ENCODE results near the gene IRF2. TPM values are rescaled to one million over a fixed set of nuclear protein-coding genes. Genes with fewer than 3 reads are reported as not detected.
A peak's percentile ranks its signal among the peaks of the same experiment; 100 is the strongest.

The IRF2 gene
- total RNA-seq, 1 donor from 2014 or later, result 27.0 TPM

DNA sequence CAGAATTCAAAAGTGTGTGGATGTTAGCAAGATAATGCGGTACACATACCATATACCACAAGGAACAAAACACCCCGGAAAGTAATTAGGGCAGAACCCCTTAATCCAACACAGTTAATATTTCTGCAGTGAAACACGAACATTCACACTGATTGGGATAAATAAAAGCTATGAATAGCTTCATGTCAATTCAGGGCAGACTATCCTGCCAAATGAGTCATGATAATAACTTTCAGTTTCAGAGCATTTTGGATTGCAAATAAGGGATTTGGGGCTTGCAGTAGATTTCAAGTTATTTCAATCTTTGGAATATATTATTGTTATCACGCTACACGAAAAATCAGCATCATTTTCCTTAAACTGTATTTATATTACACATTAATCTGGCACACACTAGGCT is 24.3 kb downstream of the IRF2 start:
- DNase-seq, result peak; percentile 71

- DNase-seq, result peak; percentile 60
These were observed 25.5 kb downstream of the IRF2 start for GRCh38 chr4:184448821-184449220.

- DNase-seq, result no peak
These were observed 26.2 kb downstream of the IRF2 start for GRCh38 chr4:184448141-184448540.

GRCh38 chr4:184447664-184448063 is 26.7 kb downstream of the IRF2 start:
- DNase-seq, result no peak

GRCh38 chr4:184446132-184446658 is 28.2 kb downstream of the IRF2 start:
- no peak for DNase-seq

- no peak for DNase-seq
These were observed 29.4 kb downstream of the IRF2 start for GRCh38 chr4:184444953-184445309.

DNA sequence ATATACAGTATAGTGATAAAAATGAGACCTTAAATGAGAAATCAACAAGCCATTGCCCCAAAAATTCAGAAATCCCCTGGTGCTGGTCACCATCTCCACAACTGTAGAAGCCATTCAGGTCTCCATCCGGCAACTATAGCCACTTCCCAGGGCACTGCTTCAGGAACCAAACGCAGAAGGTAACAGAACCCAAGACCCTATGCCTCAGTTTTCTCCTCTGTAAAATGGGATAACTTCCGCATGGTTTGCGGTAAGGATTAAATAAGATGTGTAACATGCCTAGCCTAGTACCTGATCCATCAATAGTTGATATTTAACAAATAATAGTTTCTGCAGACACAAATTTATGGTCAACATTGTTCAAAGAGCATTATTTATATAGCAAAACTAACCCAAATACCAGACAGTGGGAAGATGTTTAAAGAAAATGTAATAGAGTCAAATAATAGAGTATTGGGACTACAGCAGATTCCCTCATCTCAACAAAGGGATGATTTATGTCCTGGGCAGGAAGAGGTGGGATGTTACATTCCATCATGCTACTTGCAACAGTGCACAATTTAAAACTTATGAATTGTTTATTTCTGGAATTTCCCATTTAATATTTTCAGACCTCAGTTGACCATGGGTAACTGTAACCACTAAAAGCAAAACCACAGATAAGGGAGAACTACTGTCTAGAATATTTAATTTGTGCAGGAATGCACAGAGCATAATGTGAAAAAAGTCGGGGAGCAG is 30.0 kb downstream of the IRF2 start:
- DNase-seq, result no peak

- DNase-seq, result no peak
These were observed 31.0 kb downstream of the IRF2 start for GRCh38 chr4:184443318-184443717.

DNA sequence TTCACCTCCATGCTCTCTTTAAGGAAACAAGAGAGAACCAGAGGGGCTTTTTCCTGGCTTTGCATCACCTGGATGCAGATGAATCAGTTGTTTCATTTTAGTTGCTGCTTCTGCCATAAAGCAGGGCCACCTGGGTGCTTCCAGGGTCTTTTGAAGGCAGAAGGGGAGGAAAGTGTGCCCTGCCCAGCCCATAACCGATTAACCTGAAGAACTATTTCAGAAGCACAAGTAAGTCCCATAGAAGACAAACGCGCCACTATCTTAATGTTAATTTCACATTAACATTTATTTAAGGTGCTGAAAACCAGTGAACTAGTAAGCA is 32.1 kb downstream of the IRF2 start:
- DNase-seq, result no peak

- DNase-seq, result no peak
These were observed 32.7 kb downstream of the IRF2 start for GRCh38 chr4:184441461-184442313.

DNA sequence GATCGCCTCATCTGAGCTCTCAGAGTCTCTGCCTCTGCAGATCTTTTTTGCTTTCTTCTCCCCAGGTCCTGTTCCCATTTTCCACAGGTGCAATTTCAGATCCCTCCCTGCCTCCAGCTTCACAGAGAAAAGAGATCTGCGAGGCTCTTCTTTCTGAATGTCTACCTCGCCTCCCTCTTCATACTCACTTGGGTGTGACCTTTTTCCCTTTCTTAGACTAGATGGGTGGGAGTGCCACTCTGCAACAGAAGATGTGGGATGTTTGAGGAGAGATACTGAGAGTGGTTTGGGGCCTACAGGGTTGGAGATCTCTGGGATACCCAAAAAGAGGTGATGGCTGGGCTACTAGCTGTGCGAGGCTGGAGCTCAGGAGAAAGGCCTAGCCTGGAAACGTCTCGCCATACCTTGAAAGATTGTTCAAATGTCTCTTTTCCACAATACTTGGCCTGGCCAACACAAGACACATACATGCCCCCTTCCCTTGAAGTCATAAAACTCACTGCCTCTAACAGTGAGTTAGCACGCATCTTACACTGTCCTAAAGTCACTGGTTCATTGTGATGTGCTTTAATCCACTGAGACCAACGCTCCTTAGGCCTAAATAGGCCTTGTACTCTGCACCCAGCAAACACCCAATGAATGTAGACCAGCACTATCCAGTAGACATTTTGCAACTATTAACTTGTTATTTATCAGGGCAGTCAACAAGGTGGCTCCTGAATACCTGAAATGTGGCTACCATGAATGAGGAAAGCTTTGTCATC is 33.6 kb downstream of the IRF2 start:
- no peak for DNase-seq

GRCh38 chr4:184439856-184440594 is 34.3 kb downstream of the IRF2 start:
- DNase-seq, result no peak

GRCh38 chr4:184439386-184439785 is 35.0 kb downstream of the IRF2 start:
- DNase-seq, result no peak

DNA sequence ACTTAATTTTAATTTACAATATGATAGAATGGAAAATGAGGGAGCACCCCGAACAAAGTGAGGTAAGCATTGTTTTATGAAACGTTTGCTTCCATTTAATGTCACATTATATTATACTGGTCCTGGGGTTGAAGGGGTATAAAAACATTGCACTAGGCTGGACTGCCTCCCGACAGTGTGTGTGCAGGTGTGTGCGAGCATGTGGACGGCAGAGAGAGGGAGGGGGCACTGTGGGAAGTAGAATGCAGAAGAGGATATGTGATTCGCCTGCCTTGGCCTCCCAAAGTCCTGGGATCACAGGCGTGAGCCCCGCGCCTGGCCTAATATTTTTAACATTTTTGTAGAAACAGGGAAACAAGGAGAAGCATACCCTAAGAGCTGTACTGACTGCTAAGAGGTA is 36.0 kb downstream of the IRF2 start:
- no peak for DNase-seq

DNA sequence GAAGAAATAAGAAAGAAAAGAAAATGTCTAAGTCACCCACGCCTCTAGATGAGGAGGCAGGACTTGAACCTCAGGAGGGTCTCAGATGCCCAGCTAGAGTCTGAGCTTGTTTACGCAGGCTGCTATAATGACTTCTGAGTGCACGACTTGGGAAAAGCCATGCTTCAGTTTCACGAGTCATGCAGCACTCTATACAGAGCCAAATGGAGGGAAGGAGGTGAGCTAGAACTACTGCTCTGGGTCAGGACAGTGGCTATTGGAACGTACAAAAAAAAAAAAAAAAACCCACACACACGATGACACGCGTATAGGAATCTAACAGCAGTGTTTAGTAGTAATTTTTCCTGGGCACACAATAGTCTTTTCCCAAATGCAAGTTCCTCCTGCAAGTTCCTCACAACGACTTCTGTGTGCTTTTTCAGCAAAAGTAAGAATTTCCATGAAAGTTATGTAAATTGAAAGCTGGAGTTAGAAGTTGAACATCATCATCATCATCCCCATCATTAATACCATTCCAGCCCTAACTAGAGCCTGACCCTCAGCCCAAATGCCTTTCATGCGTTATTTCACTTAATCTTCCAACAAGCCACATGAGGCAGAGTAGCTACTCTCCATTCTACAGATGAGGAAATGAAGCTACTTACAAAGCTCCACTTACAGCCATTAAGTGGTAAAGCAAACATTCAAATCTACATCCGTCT is 36.6 kb downstream of the IRF2 start:
- no peak for DNase-seq

- DNase-seq, result no peak
These were observed 39.8 kb downstream of the IRF2 start for GRCh38 chr4:184434501-184435066.

- no peak for DNase-seq
These were observed 40.3 kb downstream of the IRF2 start for GRCh38 chr4:184434021-184434420.

DNA sequence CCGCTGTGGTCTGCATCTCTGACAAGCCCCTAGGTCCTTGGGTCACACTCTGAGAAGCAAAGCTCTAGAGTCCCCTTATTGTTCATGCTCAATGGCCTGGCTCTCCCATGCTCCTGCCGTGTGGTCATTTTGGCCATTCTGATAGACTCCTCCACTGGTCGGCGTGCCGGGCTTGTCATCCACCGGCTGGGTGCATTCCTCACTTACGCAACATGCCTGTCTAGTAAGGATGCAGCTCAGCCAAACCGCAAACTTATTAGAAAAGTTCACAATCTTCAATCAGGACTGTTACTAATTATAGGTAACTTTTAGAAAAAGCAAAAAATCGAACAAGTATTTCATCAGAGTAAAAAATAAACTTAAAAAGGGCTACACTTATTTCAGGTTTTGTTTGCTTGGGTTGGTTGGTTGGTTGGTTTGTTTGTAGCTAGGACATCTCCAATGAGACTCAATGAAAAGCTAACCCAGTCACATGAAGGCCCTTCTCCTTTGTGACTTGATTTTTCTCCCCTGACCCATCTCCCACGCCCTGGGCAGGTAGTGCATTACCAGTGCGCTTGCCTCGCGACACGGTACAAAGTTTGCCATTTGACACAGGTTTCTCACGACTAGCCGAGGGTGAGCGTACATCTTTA is 41.0 kb downstream of the IRF2 start:
- DNase-seq, result no peak

DNA sequence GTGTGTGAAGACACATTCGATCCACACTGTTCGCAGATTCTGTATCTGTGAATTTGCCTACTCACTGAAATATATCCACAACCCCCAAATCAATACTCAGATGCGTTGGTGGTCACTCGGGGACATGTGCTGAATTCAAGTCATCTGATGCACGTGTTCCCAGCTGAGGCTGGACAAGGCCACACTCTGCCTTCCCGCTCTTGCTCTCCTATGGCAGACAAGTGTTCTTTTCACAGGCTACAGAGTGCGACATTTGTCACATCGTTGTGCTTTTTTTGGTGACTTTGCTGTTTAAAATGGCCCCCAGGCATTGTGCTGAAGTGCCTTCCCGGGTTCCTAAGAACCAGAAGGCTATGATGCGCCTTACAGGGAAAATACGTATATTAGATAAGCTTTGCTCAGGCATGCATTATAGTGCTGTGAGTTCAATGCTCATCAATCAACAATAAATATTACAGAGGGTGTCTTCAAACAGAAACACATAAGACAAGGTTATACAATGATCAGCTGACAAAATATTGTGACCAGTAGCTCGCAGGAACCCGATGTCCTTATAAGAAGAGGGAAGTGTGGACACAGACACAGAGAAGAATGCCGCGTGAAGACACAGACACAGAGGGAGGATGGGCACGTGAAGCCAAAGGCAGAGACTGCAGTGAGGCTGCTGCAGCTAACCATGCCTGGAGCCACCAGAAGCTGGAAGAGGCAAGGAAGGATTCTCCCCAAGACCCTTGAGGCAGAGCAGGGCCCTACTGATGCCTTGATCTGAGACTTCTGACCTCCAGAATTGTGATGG is 42.0 kb downstream of the IRF2 start:
- DNase-seq, result no peak

GRCh38 chr4:184430163-184430562 is 44.2 kb downstream of the IRF2 start:
- no peak for DNase-seq
